Smooth muscle cell (in vitro differentiated cells): ENCODE measurements around the gene MEX3C. TPM values are rescaled to one million over a fixed set of nuclear protein-coding genes. Genes with fewer than 3 reads are reported as not detected.

ENCODE experiments used
- DNase-seq: peaks from one replicate; lab custom pipeline; 2025; ENCODE audit not compliant: unreplicated experiment; lab: John Stamatoyannopoulos, UW
- H2AFZ ChIP-seq: fragments of 200-600 bp; sonication (generic); 2 replicates; pipeline ENCODE4 v1.6.0; 2016; ENCODE audit warnings: antibody characterized with exemption, low read depth, mild to moderate bottlenecking
- H3F3A ChIP-seq: fragments of 200-600 bp; sonication (generic); 2 replicates; pipeline ENCODE4 v1.6.0; 2017; ENCODE audit warnings: antibody characterized with exemption, low read depth
- H3K27ac ChIP-seq: fragments of 200-600 bp; sonication (generic); 2 replicates; pipeline ENCODE4 v1.5.1; 2016; ENCODE audit warnings: low read depth, mild to moderate bottlenecking
- H3K27me3 ChIP-seq: fragments of 200-600 bp; sonication (generic); 2 replicates; pipeline ENCODE4 v1.6.1; 2016; ENCODE audit warnings: low read depth, mild to moderate bottlenecking
- H3K36me3 ChIP-seq: fragments of 200-600 bp; sonication (generic); 2 replicates; pipeline ENCODE4 v1.5.1; 2016; ENCODE audit warnings: low read depth
- H3K4me1 ChIP-seq: fragments of 200-600 bp; sonication (generic); 2 replicates; pipeline ENCODE4 v1.5.1; 2016; ENCODE audit warnings: low read depth
- H3K4me2 ChIP-seq: fragments of 200-600 bp; sonication (generic); 2 replicates; pipeline ENCODE4 v1.6.0; 2016; ENCODE audit warnings: mild to moderate bottlenecking
- H3K4me3 ChIP-seq: fragments of 200-600 bp; sonication (generic); 2 replicates; pipeline ENCODE4 v1.5.1; 2016; ENCODE audit warnings: mild to moderate bottlenecking
- H3K79me2 ChIP-seq: fragments of 200-600 bp; sonication (generic); 2 replicates; pipeline ENCODE4 v1.6.0; 2016; ENCODE audit warnings: low read depth, mild to moderate bottlenecking
- H3K9ac ChIP-seq: fragments of 200-600 bp; sonication (generic); 2 replicates; pipeline ENCODE4 v1.6.0; 2016; ENCODE audit warnings: low read depth
- H3K9me3 ChIP-seq: fragments of 200-600 bp; sonication (generic); replicated peaks from 2 replicates; pipeline ENCODE4 v1.5.1; 2016; ENCODE audit warnings: low read depth
- H4K20me1 ChIP-seq: fragments of 200-600 bp; sonication (generic); 2 replicates; pipeline ENCODE4 v1.6.0; 2016; ENCODE audit warnings: low read depth
- CTCF ChIP-seq: fragments of 200-600 bp; sonication (generic); IDR thresholded peaks from 2 replicates; pipeline ENCODE4 v1.5.1; 2017; ENCODE audit warnings: borderline replicate concordance, mild to moderate bottlenecking, antibody characterized with exemption; ENCODE audit not compliant: insufficient read depth, poor library complexity, severe bottlenecking
- WGBS: methylation state at CpG from one replicate; pipeline ENCODE4 v1.1.7; 2016; ENCODE audit warnings: low lambda C conversion rate; 5-methylcytosine and 5-hydroxymethylcytosine counted together
- polyA plus RNA-seq: library from polyadenylated mRNA; unstranded; fragments of >200 nt; fragmentation: Nextera tagmentation; extraction: Ambion mirVana; gene quantifications from 2 replicates; pipeline ENCODE4 v1.2.1, GENCODE V29; 2016
- total RNA-seq: library from RNA; depleted of rRNA; stranded (reverse); fragments of >200 nt; gene quantifications from 2 replicates; pipeline ENCODE4 v1.2.3, GENCODE V29; 2014

MEX3C gene
- total and polyA plus RNA-seq, 2 experiments from 2014 or later = 34.4 to 81.4 TPM

- WGBS = 59% methylated on average over 4 of the region's 4 CpGs
- no peaks in the 10 kb centered on the region for H3K79me2 ChIP-seq
- no peak for TF ChIP-seq CTCF
- H4K20me1 ChIP-seq = no peaks in the 10 kb centered on the region
- no peak overlapping the region for H2AFZ ChIP-seq
- H3K9me3 ChIP-seq = no peaks in the 10 kb centered on the region
- no peaks in the 10 kb centered on the region for H3F3A ChIP-seq
- no peak overlapping the region for H3K27ac ChIP-seq
- DNase-seq = no peak
- no peaks in the 10 kb centered on the region for H3K36me3 ChIP-seq
- H3K4me3 ChIP-seq = no peak overlapping the region
- no peaks in the 10 kb centered on the region for H3K4me1 ChIP-seq
- no peak overlapping the region for H3K9ac ChIP-seq
- H3K4me2 ChIP-seq = no peak overlapping the region
- no peaks in the 10 kb centered on the region for H3K27me3 ChIP-seq
Measured at GRCh38 chr18:51211552-51211951, 14.1 kb upstream of the MEX3C start.

GRCh38 chr18:51196811-51197660, 445 bp downstream of the MEX3C start:
- Histone ChIP-seq H3K79me2 (peaks cover 48% of the 10 kb centered on the region), H3K4me2 (peak overlapping the region; percentile 93), H3K27ac (peak overlapping the region; percentile 91), H3K27me3 (no peaks in the 10 kb centered on the region), H3K9ac (peak overlapping the region; percentile 92), H3K9me3 (no peaks in the 10 kb centered on the region), H3K4me3 (peak overlapping the region; percentile 86), H2AFZ (no peak overlapping the region), H4K20me1 (peaks cover 42% of the 10 kb centered on the region), H3F3A (no peaks in the 10 kb centered on the region), H3K4me1 (peaks cover 29% of the 10 kb centered on the region), H3K36me3 (no peaks in the 10 kb centered on the region)
- TF ChIP-seq CTCF = no peak
- DNase-seq = peak; percentile 47
- WGBS = under 1% methylated on average over 51 of the region's 102 CpGs

GRCh38 chr18:51196118-51196810, 1.2 kb downstream of the MEX3C start:
- Histone ChIP-seq H3K27me3 (no peaks in the 10 kb centered on the region), H3K4me3 (peak overlapping the region; percentile 86), H3K4me2 (peak overlapping the region; percentile 93), H3K4me1 (peaks cover 37% of the 10 kb centered on the region), H3K79me2 (peaks cover 55% of the 10 kb centered on the region), H3K36me3 (no peaks in the 10 kb centered on the region), H3K27ac (peak overlapping the region; percentile 78), H3K9ac (peak overlapping the region; percentile 88), H3K9me3 (no peaks in the 10 kb centered on the region), H2AFZ (no peak overlapping the region), H4K20me1 (peaks cover 49% of the 10 kb centered on the region), H3F3A (no peaks in the 10 kb centered on the region)
- no peak for DNase-seq
- WGBS = under 1% methylated on average over 32 of the region's 67 CpGs
- TF ChIP-seq CTCF = no peak
